Measurements from ENCODE around the gene KSR1.

The KSR1 gene

DNA sequence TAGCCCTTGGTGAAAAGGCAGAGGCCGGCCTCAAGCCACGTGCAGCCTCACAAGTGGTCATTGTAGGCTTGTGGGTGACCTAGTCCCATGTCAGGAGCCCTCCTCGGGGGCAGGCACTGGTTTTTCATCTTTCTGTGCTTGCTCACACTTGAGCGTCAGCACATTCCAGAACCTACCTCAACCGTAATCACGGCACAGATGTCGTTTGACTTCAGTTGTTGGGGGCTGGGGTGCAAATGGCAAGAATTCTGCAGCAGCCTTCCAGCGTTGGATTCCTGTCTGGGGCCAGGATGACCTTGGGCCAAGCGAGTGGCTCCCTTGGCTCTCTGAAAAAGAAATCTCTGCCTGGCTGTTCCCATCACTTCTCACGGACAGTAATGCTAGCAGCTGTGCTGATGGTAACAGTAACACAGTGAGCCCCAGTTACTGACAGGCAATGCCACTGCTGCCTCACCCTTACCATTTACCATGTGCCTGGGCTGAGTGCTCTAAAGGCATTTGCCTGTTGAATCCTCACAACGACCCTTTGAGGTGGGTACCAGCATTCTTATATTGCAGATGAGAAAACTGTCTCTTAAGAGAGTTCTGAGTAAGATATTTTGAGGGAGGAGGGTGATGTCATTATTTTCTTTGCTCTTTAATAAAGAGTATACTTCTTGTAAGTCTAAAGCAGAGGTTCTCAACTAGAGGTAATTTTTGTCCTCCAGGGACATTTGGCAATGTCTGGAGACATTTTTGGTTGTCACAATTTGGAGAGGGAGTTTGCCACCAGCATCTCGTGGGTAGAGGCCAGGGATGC lies 46.5 kb downstream of the KSR1 start:
- H2AK5ac ChIP-seq (ENCODE audit: low read depth, low read length), result no peak overlapping the region
- no peak overlapping the region for H2AFZ ChIP-seq (ENCODE audit: low read length)
- H4K8ac ChIP-seq (ENCODE audit: low read depth, low read length), result no peak overlapping the region
- H3K14ac ChIP-seq (ENCODE audit: low read length), result no peak overlapping the region
- DNase-seq (ENCODE audit: low spot score), result no peak
- H3K27me3 ChIP-seq (ENCODE audit: control insufficient read depth in 3 of 3, insufficient read depth in 3 of 3, low read depth in 1 of 3, low read length in 3 of 3), result no peaks in the 10 kb centered on the region
- no peak overlapping the region for H4K91ac ChIP-seq (ENCODE audit: low read depth, low read length, poor library complexity)
- no peak overlapping the region for H3K4ac ChIP-seq (ENCODE audit: low read length)
- WGBS, 2 donors (ENCODE audit: extremely low coverage in 2 of 2, insufficient read length in 2 of 2, insufficient replicate concordance in 1 of 2), result no CpG with 5 or more reads among the region's 12 CpGs
- H2BK5ac ChIP-seq (ENCODE audit: low read length), result no peak overlapping the region
- no peak overlapping the region for H3K4me3 ChIP-seq (ENCODE audit: low read length in 2 of 2)
- H3K18ac ChIP-seq (ENCODE audit: low read length), result peak overlapping the region; percentile 60
- H3K79me1 ChIP-seq (ENCODE audit: low read depth, low read length), result peaks cover 3% of the 10 kb centered on the region
- H3K4me2 ChIP-seq (ENCODE audit: insufficient read depth, low read length, poor library complexity, severe bottlenecking), result no peak overlapping the region
- no peak overlapping the region for H2BK15ac ChIP-seq (ENCODE audit: low read length)
- H3K4me1 ChIP-seq (ENCODE audit: control insufficient read depth in 2 of 2, insufficient read depth in 1 of 2, low read depth in 1 of 2, low read length in 2 of 2), result peaks cover 0 to 4% of the 10 kb centered on the region in 2 donors
- H2BK12ac ChIP-seq (ENCODE audit: low read length), result no peak overlapping the region
- no peak overlapping the region for H2BK120ac ChIP-seq (ENCODE audit: low read depth, low read length)
- H3K9ac ChIP-seq (ENCODE audit: low read depth, low read length, poor library complexity), result no peak overlapping the region
- H3K9me3 ChIP-seq (replicated peaks in 1 of 2; ENCODE audit: control insufficient read depth in 2 of 2, insufficient read depth in 1 of 2, low read depth in 1 of 2, low read length in 2 of 2), result peaks cover 14 to 20% of the 10 kb centered on the region in 2 donors
- H3K27ac ChIP-seq (replicated peaks; ENCODE audit: low read length), result no peak overlapping the region
- H3K36me3 ChIP-seq (replicated peaks in 1 of 2; ENCODE audit: control insufficient read depth in 2 of 2, insufficient read depth in 2 of 2, low read length in 2 of 2), result peaks cover 0 to 2% of the 10 kb centered on the region in 2 donors
- no peak overlapping the region for H3K23ac ChIP-seq (ENCODE audit: low read depth, low read length, poor library complexity)

DNA sequence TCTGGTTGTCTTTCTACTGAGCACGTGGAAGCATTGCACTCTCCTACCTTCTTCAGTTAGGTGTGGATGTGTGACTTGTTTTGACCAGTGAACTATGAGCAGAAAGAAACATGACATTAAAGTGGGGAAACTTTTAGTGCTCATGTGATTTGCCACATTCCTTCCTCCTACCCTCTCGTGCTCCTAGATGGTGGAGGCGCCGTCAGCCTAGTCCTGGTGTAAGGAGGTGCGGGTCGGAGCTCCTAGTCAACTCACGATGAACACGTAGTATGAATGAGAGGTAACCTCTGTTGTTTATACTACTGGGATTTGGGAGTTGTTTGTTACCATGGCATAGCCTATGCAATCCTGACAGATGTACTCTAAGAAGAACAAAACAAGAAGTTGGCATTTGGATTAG lies 47.4 kb downstream of the KSR1 start:
- no peak overlapping the region for H2BK12ac ChIP-seq (ENCODE audit: low read length)
- H3K9me3 ChIP-seq (replicated peaks in 1 of 2; ENCODE audit: control insufficient read depth in 2 of 2, insufficient read depth in 1 of 2, low read depth in 1 of 2, low read length in 2 of 2), result peaks cover 14 to 20% of the 10 kb centered on the region in 2 donors
- no peak overlapping the region for H2BK15ac ChIP-seq (ENCODE audit: low read length)
- no peak overlapping the region for H2BK5ac ChIP-seq (ENCODE audit: low read length)
- H3K27ac ChIP-seq (replicated peaks; ENCODE audit: low read length), result no peak overlapping the region
- no CpG with 5 or more reads among the region's 8 CpGs for whole genome bisulfite sequencing, 2 donors (ENCODE audit: extremely low coverage in 2 of 2, insufficient read length in 2 of 2, insufficient replicate concordance in 1 of 2)
- H4K8ac ChIP-seq (ENCODE audit: low read depth, low read length), result no peak overlapping the region
- H2BK120ac ChIP-seq (ENCODE audit: low read depth, low read length), result no peak overlapping the region
- no peaks in the 10 kb centered on the region for H3K27me3 ChIP-seq (ENCODE audit: control insufficient read depth in 3 of 3, insufficient read depth in 3 of 3, low read depth in 1 of 3, low read length in 3 of 3)
- H3K18ac ChIP-seq (ENCODE audit: low read length), result no peak overlapping the region
- H3K79me1 ChIP-seq (ENCODE audit: low read depth, low read length), result peaks cover 7% of the 10 kb centered on the region
- no peak for DNase-seq (ENCODE audit: low spot score)
- no peak overlapping the region for H3K4me3 ChIP-seq (ENCODE audit: low read length in 2 of 2)
- no peak overlapping the region for H3K23ac ChIP-seq (ENCODE audit: low read depth, low read length, poor library complexity)
- no peak overlapping the region for H3K9ac ChIP-seq (ENCODE audit: low read depth, low read length, poor library complexity)
- no peak overlapping the region for H3K4me2 ChIP-seq (ENCODE audit: insufficient read depth, low read length, poor library complexity, severe bottlenecking)
- no peak overlapping the region for H4K91ac ChIP-seq (ENCODE audit: low read depth, low read length, poor library complexity)
- H2AK5ac ChIP-seq (ENCODE audit: low read depth, low read length), result no peak overlapping the region
- no peak overlapping the region for H3K14ac ChIP-seq (ENCODE audit: low read length)
- peaks cover 0 to 2% of the 10 kb centered on the region in 2 donors for H3K36me3 ChIP-seq (replicated peaks in 1 of 2; ENCODE audit: control insufficient read depth in 2 of 2, insufficient read depth in 2 of 2, low read length in 2 of 2)
- peaks cover 0 to 4% of the 10 kb centered on the region in 2 donors for H3K4me1 ChIP-seq (ENCODE audit: control insufficient read depth in 2 of 2, insufficient read depth in 1 of 2, low read depth in 1 of 2, low read length in 2 of 2)
- no peak overlapping the region for H2AFZ ChIP-seq (ENCODE audit: low read length)
- no peak overlapping the region for H3K4ac ChIP-seq (ENCODE audit: low read length)

DNA sequence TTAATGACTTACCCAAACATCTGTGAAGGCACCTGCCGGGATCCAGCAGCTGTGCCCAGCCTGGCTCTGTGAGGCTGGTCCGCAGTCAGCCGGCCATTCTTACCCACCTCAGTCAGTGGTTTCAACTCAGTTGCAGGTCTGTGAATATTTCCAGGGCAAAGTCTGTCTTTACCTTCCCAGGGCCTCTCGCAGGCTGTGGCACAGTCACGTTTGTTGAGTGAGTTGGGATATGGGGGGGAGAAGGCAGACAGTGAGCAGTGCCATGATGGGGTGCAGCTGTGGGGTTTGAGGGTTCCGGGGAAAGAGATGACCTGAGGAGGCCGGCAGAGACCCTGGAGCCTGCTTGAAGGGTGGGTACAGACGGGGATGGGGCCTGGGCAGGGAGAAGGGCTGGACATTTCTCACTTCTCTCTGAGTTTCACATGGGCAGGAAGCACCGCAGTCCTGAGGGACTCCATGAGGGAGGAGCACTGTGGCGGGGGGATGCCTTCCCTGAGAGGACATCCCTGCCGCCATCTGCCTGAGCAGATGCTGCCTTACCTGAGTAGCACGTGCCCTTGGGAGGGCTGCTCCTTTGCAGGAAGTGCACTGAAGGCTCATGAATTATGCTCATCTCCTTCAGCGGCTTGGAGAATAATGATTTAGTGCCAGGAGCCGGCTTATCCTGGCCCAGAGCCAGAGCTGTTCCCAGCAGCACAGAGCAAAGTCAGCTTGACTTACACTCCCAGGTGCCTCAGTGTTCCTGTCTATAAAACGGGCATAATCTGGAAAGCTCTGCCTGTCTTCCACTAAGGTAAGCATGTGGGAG lies 48.1 kb downstream of the KSR1 start:
- no peak overlapping the region for H3K27ac ChIP-seq (replicated peaks; ENCODE audit: low read length)
- peak overlapping the region; percentile 15 for H2AK5ac ChIP-seq (ENCODE audit: low read depth, low read length)
- H3K9me3 ChIP-seq (replicated peaks in 1 of 2; ENCODE audit: control insufficient read depth in 2 of 2, insufficient read depth in 1 of 2, low read depth in 1 of 2, low read length in 2 of 2), result peaks cover 14 to 20% of the 10 kb centered on the region in 2 donors
- no peak overlapping the region for H2AFZ ChIP-seq (ENCODE audit: low read length)
- no peak overlapping the region for H3K4ac ChIP-seq (ENCODE audit: low read length)
- peak overlapping the region; percentile 62 for H3K18ac ChIP-seq (ENCODE audit: low read length)
- no CpG with 5 or more reads among the region's 15 CpGs for WGBS, 2 donors (ENCODE audit: extremely low coverage in 2 of 2, insufficient read length in 2 of 2, insufficient replicate concordance in 1 of 2)
- H3K9ac ChIP-seq (ENCODE audit: low read depth, low read length, poor library complexity), result no peak overlapping the region
- H3K36me3 ChIP-seq (replicated peaks in 1 of 2; ENCODE audit: control insufficient read depth in 2 of 2, insufficient read depth in 2 of 2, low read length in 2 of 2), result peaks cover 0 to 2% of the 10 kb centered on the region in 2 donors
- peak overlapping the region; percentile 35 for H2BK120ac ChIP-seq (ENCODE audit: low read depth, low read length)
- H3K27me3 ChIP-seq (ENCODE audit: control insufficient read depth in 3 of 3, insufficient read depth in 3 of 3, low read depth in 1 of 3, low read length in 3 of 3), result no peaks in the 10 kb centered on the region
- H4K8ac ChIP-seq (ENCODE audit: low read depth, low read length), result no peak overlapping the region
- no peak overlapping the region for H3K4me2 ChIP-seq (ENCODE audit: insufficient read depth, low read length, poor library complexity, severe bottlenecking)
- H3K14ac ChIP-seq (ENCODE audit: low read length), result peak overlapping the region; percentile 39
- peak overlapping the region; percentile 34 for H3K23ac ChIP-seq (ENCODE audit: low read depth, low read length, poor library complexity)
- peaks cover 0 to 4% of the 10 kb centered on the region in 2 donors for H3K4me1 ChIP-seq (ENCODE audit: control insufficient read depth in 2 of 2, insufficient read depth in 1 of 2, low read depth in 1 of 2, low read length in 2 of 2)
- H3K4me3 ChIP-seq (ENCODE audit: low read length in 2 of 2), result no peak overlapping the region
- peaks cover 7% of the 10 kb centered on the region for H3K79me1 ChIP-seq (ENCODE audit: low read depth, low read length)
- H2BK5ac ChIP-seq (ENCODE audit: low read length), result no peak overlapping the region
- H2BK15ac ChIP-seq (ENCODE audit: low read length), result no peak overlapping the region
- no peak for DNase-seq (ENCODE audit: low spot score)
- no peak overlapping the region for H4K91ac ChIP-seq (ENCODE audit: low read depth, low read length, poor library complexity)
- no peak overlapping the region for H2BK12ac ChIP-seq (ENCODE audit: low read length)
